Measurements from ENCODE around the gene DDB1. TPM values are rescaled to one million over a fixed set of nuclear protein-coding genes. Genes with fewer than 3 reads are reported as not detected.

Gene DDB1
- total and polyA plus RNA-seq, 9 of the 15 experiments (the other 6 are each of a cell fraction or from before 2014, with no cell fraction given): 172 to 361 (median 266) TPM

DNA sequence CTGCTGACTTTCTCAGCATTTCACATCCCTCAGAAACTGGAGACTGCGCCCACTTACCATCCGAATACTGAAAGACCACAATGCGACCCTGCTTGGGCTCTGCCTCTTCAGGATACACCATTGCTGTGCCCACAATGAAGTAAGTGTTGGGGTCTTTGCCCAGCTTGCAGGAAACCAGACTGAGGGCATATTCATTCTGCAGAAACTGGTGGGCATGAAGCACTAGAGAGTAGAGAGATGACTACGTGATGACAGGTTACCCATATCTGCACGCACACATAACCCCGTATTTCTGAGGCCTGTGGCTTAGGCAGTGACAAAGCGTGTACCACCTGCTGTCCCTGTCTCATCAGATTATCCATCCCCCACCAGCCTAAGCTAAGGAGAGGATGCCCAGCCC lies 23.2 kb downstream of the DDB1 start:
- H3K27ac ChIP-seq (ENCODE audit: extremely low read depth, low read depth, low read length): no peak overlapping the region
- no peak for FAIRE-seq
- H2AFZ ChIP-seq (ENCODE audit: low read depth, low read length): no peak overlapping the region
- H3K79me2 ChIP-seq (ENCODE audit: control insufficient read depth, insufficient read depth, low read length): no peaks in the 10 kb centered on the region
- no TSS peak for BruUV-seq (replicated peaks)
- ATAC-seq: no peak
- peaks cover 3% of the 10 kb centered on the region for H3K9me1 ChIP-seq (ENCODE audit: control insufficient read depth, insufficient read depth, low read length)
- H3K9ac ChIP-seq (ENCODE audit: insufficient read depth in 1 of 2, low read depth in 2 of 2, low read length in 2 of 2): no peak overlapping the region; a peak in 1 of 4 replicates
- POLR2A ChIA-PET: interaction anchor here (0.6 to 4.6 kb wide), 8 partner anchors 8 to 75 kb away, joined by 3 to 25 read pairs (median 6); no protein-coding TSS in a partner anchor
- intact Hi-C loops (cut with micrococcal nuclease) (no loop called here), in situ Hi-C loops (cut with MboI) (no loop called here)
- H3K27me3 ChIP-seq (ENCODE audit: control insufficient read depth in 2 of 2, insufficient read depth in 2 of 2, low read length in 2 of 2): no peaks in the 10 kb centered on the region
- TF ChIP-seq SPI1 (IDR thresholded peaks at IDR 0.05; ENCODE audit: borderline replicate concordance, low read depth, low read length) (no peak), CHCHD3 (CRISPR knock-in tag; IDR thresholded peaks at IDR 0.05) (no peak), ZBED1 (IDR thresholded peaks at IDR 0.05) (no peak), SRSF7 (optimal IDR thresholded peaks at IDR 0.05; ENCODE audit: low read depth, low read length) (no peak), KDM5B (IDR thresholded peaks at IDR 0.05; ENCODE audit: insufficient replicate concordance, low read depth, low read length) (no peak), WHSC1 (IDR thresholded peaks at IDR 0.05; ENCODE audit: low read length) (no peak), ZNF311 (CRISPR knock-in tag; IDR thresholded peaks at IDR 0.05) (no peak)
- TF ChIP-seq, protein P1, sequence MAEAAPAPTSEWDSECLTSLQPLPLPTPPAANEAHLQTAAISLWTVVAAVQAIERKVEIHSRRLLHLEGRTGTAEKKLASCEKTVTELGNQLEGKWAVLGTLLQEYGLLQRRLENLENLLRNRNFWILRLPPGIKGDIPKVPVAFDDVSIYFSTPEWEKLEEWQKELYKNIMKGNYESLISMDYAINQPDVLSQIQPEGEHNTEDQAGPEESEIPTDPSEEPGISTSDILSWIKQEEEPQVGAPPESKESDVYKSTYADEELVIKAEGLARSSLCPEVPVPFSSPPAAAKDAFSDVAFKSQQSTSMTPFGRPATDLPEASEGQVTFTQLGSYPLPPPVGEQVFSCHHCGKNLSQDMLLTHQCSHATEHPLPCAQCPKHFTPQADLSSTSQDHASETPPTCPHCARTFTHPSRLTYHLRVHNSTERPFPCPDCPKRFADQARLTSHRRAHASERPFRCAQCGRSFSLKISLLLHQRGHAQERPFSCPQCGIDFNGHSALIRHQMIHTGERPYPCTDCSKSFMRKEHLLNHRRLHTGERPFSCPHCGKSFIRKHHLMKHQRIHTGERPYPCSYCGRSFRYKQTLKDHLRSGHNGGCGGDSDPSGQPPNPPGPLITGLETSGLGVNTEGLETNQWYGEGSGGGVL (CRISPR knock-in tag; IDR thresholded peaks at IDR 0.05): no peak
- peaks cover 99% of the 10 kb centered on the region for H3K36me3 ChIP-seq (ENCODE audit: control insufficient read depth, insufficient read depth, low read length)
- 87% methylated on average over 7 of the region's 7 CpGs for WGBS (ENCODE audit: insufficient coverage, low coverage, missing lambda C conversion rate)
- H3K9me3 ChIP-seq (replicated peaks; ENCODE audit: control insufficient read depth, insufficient read depth, low read depth, low read length): no peaks in the 10 kb centered on the region
- DNase-seq (ENCODE audit: extremely low read depth in 1 of 4, low spot score in 3 of 4): no peak
- H3K4me1 ChIP-seq (replicated peaks in 1 of 2; ENCODE audit: control insufficient read depth in 2 of 2, insufficient read depth in 2 of 2, low read length in 2 of 2): no peaks in the 10 kb centered on the region
- H3K4me2 ChIP-seq (ENCODE audit: insufficient read depth, low read length): no peak overlapping the region
- CTCF ChIA-PET (ENCODE audit: low intra/inter-chr PET ratio): no interaction called here
- H3K4me3 ChIP-seq: no peak overlapping the region
- no peaks in the 10 kb centered on the region for H4K20me1 ChIP-seq (replicated peaks; ENCODE audit: control insufficient read depth, insufficient read depth, low read length)
